GM19023 (cell line): ENCODE measurements around the gene GTF3C5.
"Not testable (repeated sequence)": the region's sequence is repeated elsewhere in the genome, so short reads cannot be mapped to it uniquely, and the experiment has no call there.

ENCODE experiments used
- ATAC-seq: cut with Tn5 transposase; IDR thresholded peaks from one replicate; pipeline ENCODE4 v1.9.1; 2021; ENCODE audit warnings: mild to moderate bottlenecking, moderate library complexity; ENCODE audit not compliant: unreplicated experiment

The GTF3C5 gene

GRCh38 chr9:132996526-132996925 lies 34.3 kb upstream of the GTF3C5 start:
- ATAC-seq: no peak

- ATAC-seq: no peak
These were observed 33.2 kb upstream of the GTF3C5 start for GRCh38 chr9:132997591-132997990.

GRCh38 chr9:132998221-132998620 lies 32.6 kb upstream of the GTF3C5 start:
- not testable (repeated sequence) for ATAC-seq

DNA sequence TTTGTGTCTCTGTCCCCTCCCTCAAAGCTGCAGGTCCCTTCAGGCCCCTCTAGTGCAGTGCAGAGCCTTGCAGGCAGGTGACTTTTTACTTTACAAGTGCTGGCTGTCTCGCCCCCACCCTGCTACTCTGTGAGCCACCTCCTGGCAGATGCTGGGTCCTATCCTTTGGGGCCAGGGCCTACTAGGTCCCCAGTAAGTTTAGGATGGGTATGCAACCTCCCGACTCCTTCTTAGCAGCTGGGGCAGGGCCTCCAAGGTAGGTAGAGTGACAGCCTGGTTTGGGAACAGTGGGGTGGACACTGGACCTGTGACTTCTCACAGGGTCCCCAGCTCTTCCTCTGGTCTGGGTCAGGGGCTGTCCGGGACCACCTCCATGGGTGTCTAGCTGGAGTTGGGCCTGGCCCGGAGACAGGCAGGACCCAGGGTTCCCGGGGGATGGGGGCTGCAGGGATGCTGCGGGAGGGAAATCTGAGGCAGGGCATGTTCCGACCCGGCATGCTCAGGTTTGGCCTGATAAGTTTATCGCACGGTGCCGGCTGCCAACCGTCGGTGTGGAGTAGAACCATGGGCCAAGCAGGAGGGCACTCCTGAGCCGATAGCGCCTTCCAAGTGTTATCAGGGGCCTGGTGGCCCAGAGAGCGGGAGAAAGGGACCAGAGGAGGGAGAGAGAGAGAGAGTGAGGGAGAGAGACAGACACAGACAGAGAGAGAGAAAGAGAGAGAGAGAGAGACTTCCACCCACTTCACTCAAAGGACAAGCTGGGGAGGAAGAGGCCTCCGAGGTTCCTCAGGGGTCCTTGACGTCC lies 31.8 kb upstream of the GTF3C5 start:
- ATAC-seq: no peak

GRCh38 chr9:133002147-133003070 lies 28.4 kb upstream of the GTF3C5 start:
- ATAC-seq: no peak

DNA sequence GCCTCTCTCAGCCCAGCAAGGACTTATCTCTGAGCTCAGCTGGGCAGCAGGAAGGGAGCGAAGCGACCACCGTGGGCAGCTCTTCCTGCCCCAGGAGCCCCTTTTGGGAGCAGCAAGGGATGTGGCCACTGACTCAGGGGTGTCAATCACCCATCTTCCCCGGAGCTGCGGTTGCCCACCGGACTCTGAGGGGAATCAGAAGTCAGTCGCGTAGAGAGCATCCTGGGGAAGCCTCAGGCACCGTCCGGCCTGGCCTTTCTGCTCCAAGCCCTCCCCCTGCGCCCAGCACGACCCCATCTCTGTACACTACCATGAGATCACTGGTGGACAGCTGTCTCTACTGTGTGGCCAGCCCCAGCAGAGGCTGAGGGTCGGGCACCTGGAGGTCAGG lies 27.7 kb upstream of the GTF3C5 start:
- no peak for ATAC-seq

- no peak for ATAC-seq
These were observed 27.1 kb upstream of the GTF3C5 start for GRCh38 chr9:133003671-133004090.

GRCh38 chr9:133004091-133004998 lies 26.5 kb upstream of the GTF3C5 start:
- ATAC-seq: no peak

DNA sequence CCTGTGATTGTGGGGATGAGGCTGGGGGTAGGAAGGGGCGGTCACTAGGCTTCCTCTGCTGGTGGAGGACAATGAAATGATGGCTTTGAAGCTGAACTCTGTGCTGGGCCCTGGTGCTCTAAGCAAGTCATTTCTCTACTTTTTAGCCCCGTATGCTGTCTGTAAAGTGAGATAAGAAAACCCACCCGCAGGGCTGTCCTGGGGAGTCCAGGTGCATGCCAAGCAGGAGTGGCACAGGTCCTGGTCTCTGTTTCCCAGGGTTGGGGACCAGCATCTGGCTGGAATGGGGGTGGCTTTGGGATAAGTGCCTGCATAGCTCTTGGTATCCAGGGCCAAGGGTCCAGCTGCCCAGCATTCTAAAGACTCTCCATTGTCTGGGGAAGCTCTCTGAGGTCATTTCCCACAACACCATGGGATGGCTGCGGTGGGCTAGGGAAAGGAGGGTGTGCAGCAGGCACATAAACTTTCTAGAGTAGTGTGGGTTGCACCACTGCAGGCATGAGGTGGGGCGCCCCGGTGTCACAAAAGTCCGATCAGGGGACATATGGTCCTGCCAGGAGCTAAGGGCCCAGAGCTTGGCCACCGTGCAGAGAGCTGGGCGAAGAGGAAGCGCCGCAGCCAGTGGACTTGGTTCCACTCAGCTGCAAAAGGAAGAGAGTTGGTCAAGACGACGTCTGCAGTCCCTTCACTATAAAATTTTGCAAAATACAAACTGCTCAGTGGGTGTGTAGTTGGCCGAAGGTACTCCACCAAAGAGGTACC lies 25.6 kb upstream of the GTF3C5 start:
- no peak for ATAC-seq

- ATAC-seq: no peak
These were observed 24.8 kb upstream of the GTF3C5 start for GRCh38 chr9:133005957-133006356.

DNA sequence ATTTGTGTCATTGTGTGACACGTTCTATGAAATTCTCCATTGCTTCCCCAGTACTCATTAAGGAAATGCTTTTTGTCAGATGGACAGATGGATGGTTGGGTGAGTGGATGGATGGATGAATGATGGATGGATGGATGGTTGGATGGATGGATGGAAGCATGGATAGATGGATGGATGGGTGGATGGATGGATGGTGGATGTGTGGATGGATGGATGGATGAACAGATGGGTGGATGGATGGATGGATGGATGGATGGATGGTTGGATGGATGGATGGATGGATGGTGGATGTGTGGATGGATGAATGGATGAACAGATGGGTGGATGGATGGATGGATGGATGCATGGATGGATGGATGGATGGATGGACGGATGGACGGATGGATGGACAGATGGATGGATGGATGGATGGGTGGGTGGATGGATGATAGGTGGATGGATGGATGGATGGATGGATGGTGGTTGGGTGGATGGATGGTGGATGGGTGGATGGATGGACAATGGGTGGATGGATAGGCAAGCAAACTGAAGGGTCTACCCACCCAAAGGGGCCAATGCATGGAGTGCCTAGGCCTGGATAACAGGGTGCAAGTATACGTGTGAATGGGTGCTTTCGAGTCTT lies 24.0 kb upstream of the GTF3C5 start:
- no peak for ATAC-seq

- no peak for ATAC-seq
These were observed 22.4 kb upstream of the GTF3C5 start for GRCh38 chr9:133008406-133008805.

- no peak for ATAC-seq
These were observed 22.0 kb upstream of the GTF3C5 start for GRCh38 chr9:133008824-133009223.

DNA sequence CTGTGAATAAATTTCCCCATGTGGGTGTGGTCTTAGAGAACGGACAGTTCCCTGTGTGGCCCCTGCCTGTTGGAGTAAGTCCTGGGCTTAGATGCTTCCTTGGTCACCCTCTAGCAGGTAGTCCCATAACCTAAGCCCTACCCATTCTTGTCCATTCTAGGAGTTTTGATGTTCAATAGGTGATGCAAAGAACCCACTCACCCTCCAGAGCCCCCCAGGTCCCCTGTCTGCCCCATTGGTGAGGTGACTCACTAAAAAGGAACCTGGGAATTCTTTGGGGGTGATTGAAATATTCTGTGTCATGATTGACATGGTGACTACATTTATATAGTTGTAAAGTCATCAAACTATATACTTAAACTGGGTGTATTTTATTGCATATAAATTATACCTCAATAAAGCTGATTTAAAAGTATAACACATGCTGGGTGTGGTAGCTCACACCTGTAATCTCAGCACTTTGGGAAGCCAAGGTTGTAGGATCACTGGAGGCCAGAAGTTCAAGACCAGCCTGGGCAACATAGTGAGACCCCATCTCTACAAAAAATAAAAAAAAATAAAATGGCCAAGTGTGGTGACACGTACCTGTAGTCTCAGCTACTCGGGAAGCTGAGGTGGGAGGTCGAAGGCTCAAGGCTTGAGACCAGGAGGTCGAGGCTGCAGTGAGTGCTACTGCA lies 20.8 kb upstream of the GTF3C5 start:
- ATAC-seq: no peak

- ATAC-seq: no peak
These were observed 16.1 kb upstream of the GTF3C5 start for GRCh38 chr9:133014696-133015095.

- no peak for ATAC-seq
These were observed 7.5 kb upstream of the GTF3C5 start for GRCh38 chr9:133023117-133023890.

GRCh38 chr9:133026426-133026825 lies 4.4 kb upstream of the GTF3C5 start:
- ATAC-seq: no peak

GRCh38 chr9:133027134-133027533 lies 3.7 kb upstream of the GTF3C5 start:
- no peak for ATAC-seq
